Pulmonary artery endothelial cell (primary cell): ENCODE results near the gene BCAS2. TPM values are rescaled to one million over a fixed set of nuclear protein-coding genes. Genes with fewer than 3 reads are reported as not detected.

Experiments
- total RNA-seq: library from RNA; depleted of rRNA; stranded (reverse); fragments of >200 nt; gene quantifications from 2 replicates; pipeline ENCODE4 v1.2.3, GENCODE V29; 2014

Gene BCAS2
- total RNA-seq, 1 donor from 2014 or later, result 37.8 TPM

Other genes with a start within 250 kb of the BCAS2 start
- 28.4 and 29.7 TPM in 2 replicates for gene TRIM33, start 70.4 kb downstream of the BCAS2 start, total RNA-seq
- gene DENND2C, start 88.4 kb upstream of the BCAS2 start, total RNA-seq, result 0.32 and 0.46 TPM in 2 replicates
- not detected in 2 replicates for gene AMPD1, start 113.9 kb upstream of the BCAS2 start, total RNA-seq
- 73.7 and 104 TPM in 2 replicates for gene NRAS, start 135.2 kb upstream of the BCAS2 start, total RNA-seq
- gene CSDE1, start 176.4 kb upstream of the BCAS2 start, total RNA-seq, result 907 and 1,022 TPM in 2 replicates
- 73.0 and 92.9 TPM in 2 replicates for gene SIKE1, start 199.1 kb upstream of the BCAS2 start, total RNA-seq